Mesothelial cell of epicardium (in vitro differentiated cells): Measurements from ENCODE around the gene CLMP. TPM values are rescaled to one million over a fixed set of nuclear protein-coding genes. Genes with fewer than 3 reads are reported as not detected.

Source experiments
- DNase-seq, 2 experiments: peaks; one replicate each; pipeline ENCODE4 v3.0.0; 2021; ENCODE audit warnings: low spot score in 2 of 2; ENCODE audit not compliant: unreplicated experiment in 2 of 2
- H3K27ac Mint-ChIP-seq: 2 replicates; pipeline ENCODE4 v1.8.0; 2021; ENCODE audit warnings: mixed read lengths
- H3K27me3 Mint-ChIP-seq: 2 replicates; pipeline ENCODE4 v1.8.0; 2021; ENCODE audit warnings: low read depth, mixed read lengths
- H3K36me3 Mint-ChIP-seq: 2 replicates; pipeline ENCODE4 v1.8.0; 2021; ENCODE audit warnings: mixed read lengths
- H3K4me1 Mint-ChIP-seq: 2 replicates; pipeline ENCODE4 v1.8.0; 2021; ENCODE audit warnings: mixed read lengths
- H3K4me3 Mint-ChIP-seq: 2 replicates; pipeline ENCODE4 v1.8.0; 2021; ENCODE audit warnings: mild to moderate bottlenecking, moderate library complexity, mixed read lengths
- H3K9me3 Mint-ChIP-seq: 2 replicates; pipeline ENCODE4 v1.8.0; 2021; ENCODE audit warnings: mixed read lengths
- total RNA-seq: library from RNA; stranded (reverse); gene quantifications from 3 replicates; pipeline ENCODE4 v1.2.1, GENCODE V29; 2021
- TF ChIP-seq, protein P1 (sequence below): fragments of 200-600 bp; sonication (generic); IDR thresholded peaks from one replicate; pipeline ENCODE4 v1.5.0; 2021; ENCODE audit warnings: antibody characterized with exemption; ENCODE audit not compliant: unreplicated experiment

CLMP gene
- total RNA-seq, 1 donor from 2014 or later, result 18.0 TPM

DNA sequence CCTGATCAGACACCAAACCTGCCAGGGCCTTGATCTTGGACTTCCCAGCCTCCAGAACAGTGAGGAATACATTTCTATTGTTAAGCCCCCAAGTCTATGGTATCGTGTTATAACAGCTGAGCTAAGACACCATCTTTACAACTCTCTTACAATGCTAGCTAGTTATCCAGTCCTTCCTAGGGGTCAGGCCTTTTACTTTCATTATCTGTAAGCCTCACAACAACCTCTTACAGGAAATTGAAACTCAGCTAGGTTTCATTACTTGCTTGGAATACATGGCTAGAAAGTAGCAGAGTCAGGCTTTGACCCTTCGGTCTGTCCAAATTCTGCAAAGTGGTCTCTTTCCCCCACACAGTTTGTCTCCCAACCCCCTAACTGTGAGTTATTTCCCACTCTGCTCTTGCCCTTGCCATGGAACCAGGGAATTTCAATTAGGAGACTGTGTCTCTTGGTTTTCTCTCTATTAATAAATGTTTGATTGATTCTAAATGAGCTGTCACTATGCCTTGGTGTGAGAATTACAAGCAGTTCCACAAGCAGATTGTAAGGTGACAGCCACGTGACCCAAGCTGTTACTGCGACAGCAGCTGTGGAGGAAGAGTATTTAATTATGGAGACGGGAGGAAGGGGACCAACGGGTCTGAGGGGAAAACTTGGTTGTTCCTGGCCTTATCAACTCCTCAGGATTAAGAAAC, 38.4 kb upstream of the CLMP start:
- TF ChIP-seq, protein P1, sequence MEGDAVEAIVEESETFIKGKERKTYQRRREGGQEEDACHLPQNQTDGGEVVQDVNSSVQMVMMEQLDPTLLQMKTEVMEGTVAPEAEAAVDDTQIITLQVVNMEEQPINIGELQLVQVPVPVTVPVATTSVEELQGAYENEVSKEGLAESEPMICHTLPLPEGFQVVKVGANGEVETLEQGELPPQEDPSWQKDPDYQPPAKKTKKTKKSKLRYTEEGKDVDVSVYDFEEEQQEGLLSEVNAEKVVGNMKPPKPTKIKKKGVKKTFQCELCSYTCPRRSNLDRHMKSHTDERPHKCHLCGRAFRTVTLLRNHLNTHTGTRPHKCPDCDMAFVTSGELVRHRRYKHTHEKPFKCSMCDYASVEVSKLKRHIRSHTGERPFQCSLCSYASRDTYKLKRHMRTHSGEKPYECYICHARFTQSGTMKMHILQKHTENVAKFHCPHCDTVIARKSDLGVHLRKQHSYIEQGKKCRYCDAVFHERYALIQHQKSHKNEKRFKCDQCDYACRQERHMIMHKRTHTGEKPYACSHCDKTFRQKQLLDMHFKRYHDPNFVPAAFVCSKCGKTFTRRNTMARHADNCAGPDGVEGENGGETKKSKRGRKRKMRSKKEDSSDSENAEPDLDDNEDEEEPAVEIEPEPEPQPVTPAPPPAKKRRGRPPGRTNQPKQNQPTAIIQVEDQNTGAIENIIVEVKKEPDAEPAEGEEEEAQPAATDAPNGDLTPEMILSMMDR, result no peak
- peaks cover 14% of the 10 kb centered on the region for H3K4me1 Mint-ChIP-seq
- H3K9me3 Mint-ChIP-seq, result no peaks in the 10 kb centered on the region
- H3K36me3 Mint-ChIP-seq, result no peaks in the 10 kb centered on the region
- no peak overlapping the region for H3K27ac Mint-ChIP-seq
- no peak for DNase-seq
- H3K27me3 Mint-ChIP-seq, result no peaks in the 10 kb centered on the region
- H3K4me3 Mint-ChIP-seq, result no peak overlapping the region

DNA sequence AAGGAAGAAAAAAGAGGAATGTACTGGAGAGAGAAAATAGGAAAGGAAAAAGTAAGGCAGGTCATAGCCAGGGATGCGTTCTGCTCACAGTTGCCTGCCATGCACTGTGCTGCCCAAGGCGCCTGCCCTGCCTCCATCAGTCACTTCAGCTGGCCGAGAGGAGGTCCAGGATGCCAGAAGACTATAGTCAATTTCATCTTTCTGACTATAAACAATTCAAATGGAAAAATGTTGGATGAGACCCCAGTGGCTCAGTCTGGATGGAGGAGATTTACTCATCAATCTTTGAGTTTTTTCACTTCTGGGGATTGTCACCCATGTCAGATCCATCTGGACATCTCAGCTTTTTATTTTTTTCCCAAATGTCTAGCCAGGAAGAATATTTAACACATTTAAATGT, 36.7 kb upstream of the CLMP start:
- no peak overlapping the region for H3K27ac Mint-ChIP-seq

DNA sequence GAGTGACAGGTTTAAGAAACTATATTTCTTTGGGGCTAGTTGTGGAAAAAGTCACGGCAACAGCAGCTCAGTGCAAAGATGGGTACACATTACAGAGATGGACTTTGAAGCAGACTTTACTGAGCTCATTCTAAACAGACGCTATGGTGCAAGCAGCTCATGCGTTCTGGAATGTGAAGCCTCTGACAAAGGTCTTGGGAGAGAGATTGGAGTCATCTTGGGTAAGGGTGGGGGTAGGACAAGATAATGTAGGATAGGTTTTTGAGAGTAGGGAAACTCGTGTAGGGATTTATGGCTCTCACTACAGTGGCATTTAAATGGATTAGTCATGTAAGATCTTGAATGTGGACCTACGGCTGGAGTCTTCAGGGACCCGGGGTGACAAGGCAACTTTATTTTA, 36.2 kb upstream of the CLMP start:
- no peaks in the 10 kb centered on the region for H3K27me3 Mint-ChIP-seq
- no peak for DNase-seq
- H3K4me1 Mint-ChIP-seq, result peaks cover 17% of the 10 kb centered on the region
- H3K27ac Mint-ChIP-seq, result no peak overlapping the region
- H3K4me3 Mint-ChIP-seq, result no peak overlapping the region
- TF ChIP-seq, protein P1, result no peak
- H3K36me3 Mint-ChIP-seq, result no peaks in the 10 kb centered on the region
- no peaks in the 10 kb centered on the region for H3K9me3 Mint-ChIP-seq

More for the DNA sequence above, 36.7 kb upstream of the CLMP start:
- Mint-ChIP-seq H3K27me3 (no peaks in the 10 kb centered on the region), H3K9me3 (no peaks in the 10 kb centered on the region), H3K36me3 (no peaks in the 10 kb centered on the region), H3K4me3 (no peak overlapping the region), H3K4me1 (peaks cover 17% of the 10 kb centered on the region)
- DNase-seq, result no peak
- TF ChIP-seq, protein P1, result no peak

DNA sequence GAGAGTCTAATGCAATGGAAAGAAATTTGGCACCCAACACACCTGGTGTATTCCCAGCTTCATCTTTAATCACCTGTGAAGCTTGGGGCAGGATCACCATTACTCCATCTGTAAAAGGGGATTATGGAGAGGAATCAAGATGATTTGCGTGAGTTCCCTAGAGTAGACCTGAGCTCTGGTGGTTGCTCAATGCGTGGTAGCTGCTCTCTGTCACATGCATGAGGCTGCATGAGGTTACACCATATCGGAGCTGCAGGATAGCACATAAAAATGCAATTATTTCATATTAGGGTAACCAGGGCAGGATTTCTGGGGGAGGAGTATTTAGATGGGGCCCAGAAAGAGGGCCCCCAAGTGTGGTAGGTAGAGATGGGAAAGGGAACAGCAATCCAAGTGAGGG, 35.3 kb upstream of the CLMP start:
- Mint-ChIP-seq H3K9me3 (no peaks in the 10 kb centered on the region), H3K4me3 (no peak overlapping the region), H3K27ac (no peak overlapping the region)

GRCh38 chr11:123228496-123229163, 33.6 kb upstream of the CLMP start:
- no peak overlapping the region for H3K27ac Mint-ChIP-seq
- TF ChIP-seq, protein P1, result no peak
- no peak overlapping the region for H3K4me3 Mint-ChIP-seq
- peaks cover 14% of the 10 kb centered on the region for H3K4me1 Mint-ChIP-seq
- no peaks in the 10 kb centered on the region for H3K9me3 Mint-ChIP-seq
- no peaks in the 10 kb centered on the region for H3K27me3 Mint-ChIP-seq
- no peak for DNase-seq
- H3K36me3 Mint-ChIP-seq, result no peaks in the 10 kb centered on the region

More for the DNA sequence above, 35.3 kb upstream of the CLMP start:
- H3K27me3 Mint-ChIP-seq, result no peaks in the 10 kb centered on the region
- peaks cover 15% of the 10 kb centered on the region for H3K4me1 Mint-ChIP-seq
- H3K36me3 Mint-ChIP-seq, result no peaks in the 10 kb centered on the region
- TF ChIP-seq, protein P1, result no peak
- no peak for DNase-seq
